Activated naive CD4-positive, alpha-beta T cell treated with anti-CD3 and anti-CD28 coated beads, Interleukin-2, amount 50 U/mL, for 72 hours (primary cell): Measurements from ENCODE around the gene SLC25A52. TPM values are rescaled to one million over a fixed set of nuclear protein-coding genes. Genes with fewer than 3 reads are reported as not detected.

Experiments
- ATAC-seq, 2 donors: fragments of 150-1000 bp; cut with Tn5 transposase; 2 replicates each; pipeline ENCODE4 v1.10.0; 2021; ENCODE audit warnings: mild to moderate bottlenecking in 2 of 2, moderate library complexity in 2 of 2
- DNase-seq, 2 donors: peaks; one replicate each; pipeline ENCODE4 v3.0.0; 2021 to 2022; ENCODE audit warnings: low spot score in 2 of 2
- H3K27ac Mint-ChIP-seq, 2 donors: one replicate each; pipeline ENCODE4 v1.8.0; 2022; ENCODE audit warnings: mild to moderate bottlenecking in 2 of 2, mixed read lengths in 2 of 2
- H3K36me3 Mint-ChIP-seq, 2 donors: one replicate each; pipeline ENCODE4 v1.8.0; 2022; ENCODE audit warnings: mixed read lengths in 2 of 2
- H3K9me3 Mint-ChIP-seq, 2 donors: one replicate each; pipeline ENCODE4 v1.8.0; 2022; ENCODE audit warnings: mixed read lengths in 2 of 2
- total RNA-seq, 2 donors: library from RNA; stranded (reverse); gene quantifications; one replicate each; pipeline ENCODE4 v1.2.3, GENCODE V29; 2022

The SLC25A52 gene
- total RNA-seq, 2 donors from 2014 or later = not detected

- peaks cover 5 to 7% of the 10 kb centered on the region in 2 donors for H3K9me3 Mint-ChIP-seq
- no peak overlapping the region for H3K27ac Mint-ChIP-seq
- ATAC-seq = no peak
- no peak for DNase-seq
- peaks cover 0 to 4% of the 10 kb centered on the region in 2 donors for H3K36me3 Mint-ChIP-seq
Observed at GRCh38 chr18:31719363-31720006, 41.2 kb downstream of the SLC25A52 start.

DNA sequence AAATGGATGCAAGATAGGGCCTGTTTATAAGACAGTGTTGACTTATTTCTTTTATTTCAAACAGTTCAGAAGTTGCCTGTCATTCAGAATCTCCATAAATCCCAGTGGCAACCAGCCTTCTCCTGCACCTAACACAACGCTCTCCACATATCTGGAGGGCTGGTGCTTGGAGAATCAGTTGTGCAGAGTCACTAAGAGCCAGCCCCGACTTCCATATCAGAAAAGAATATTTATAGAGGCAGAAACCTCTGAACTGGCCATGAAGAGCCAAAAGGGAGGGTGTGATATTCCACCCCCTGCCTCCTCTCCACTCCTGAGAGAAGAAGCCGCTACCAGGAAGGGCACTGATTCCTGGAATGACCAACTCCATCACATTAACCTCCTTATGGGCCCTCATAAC is 42.3 kb downstream of the SLC25A52 start:
- H3K9me3 Mint-ChIP-seq = peaks cover 5 to 7% of the 10 kb centered on the region in 2 donors

GRCh38 chr18:31716362-31716761 is 44.3 kb downstream of the SLC25A52 start:
- no peak for ATAC-seq
- no peak for DNase-seq
- Mint-ChIP-seq H3K9me3 (peaks cover 5 to 7% of the 10 kb centered on the region in 2 donors), H3K27ac (no peak overlapping the region), H3K36me3 (no peaks in the 10 kb centered on the region)

More for the DNA sequence above, 42.3 kb downstream of the SLC25A52 start:
- DNase-seq (no peak), ATAC-seq (no peak)
- no peaks in the 10 kb centered on the region for H3K36me3 Mint-ChIP-seq
- no peak overlapping the region for H3K27ac Mint-ChIP-seq

DNA sequence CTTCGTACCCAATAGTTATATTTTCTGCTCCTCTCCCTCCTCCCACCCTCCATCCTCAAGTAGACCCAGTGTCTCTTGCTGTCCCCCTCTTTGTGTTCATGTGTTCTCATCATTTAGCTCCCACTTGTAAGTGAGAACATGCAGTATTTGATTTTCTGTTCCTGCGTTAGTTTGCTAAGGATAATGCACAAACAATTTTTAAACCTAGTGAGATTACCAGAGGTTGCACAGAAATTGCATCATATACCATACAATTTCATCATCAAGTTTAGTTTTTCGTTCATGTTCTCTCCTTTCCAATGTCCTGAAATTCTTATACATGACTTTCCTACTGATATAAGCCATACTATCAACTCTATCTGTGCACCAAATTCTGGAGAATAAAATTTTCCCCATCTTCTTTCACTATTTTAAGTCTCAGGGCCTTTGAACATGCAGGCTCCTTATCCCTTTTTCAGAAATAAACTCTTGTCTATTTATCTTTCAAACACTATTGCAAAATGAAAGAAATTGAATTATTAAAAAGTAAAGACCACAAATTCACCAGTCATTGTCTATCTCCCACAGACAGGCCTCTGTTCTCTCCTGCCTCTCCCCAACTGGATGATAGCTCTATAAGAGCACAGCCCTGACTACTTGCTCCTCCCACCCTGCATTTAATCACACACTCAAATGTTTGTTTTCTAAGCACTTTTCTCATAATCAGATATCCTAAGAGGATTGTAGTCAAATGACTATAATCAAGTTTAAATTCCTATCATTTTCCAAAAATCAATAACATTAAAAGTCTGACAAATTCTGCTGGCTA is 49.1 kb downstream of the SLC25A52 start:
- Mint-ChIP-seq H3K9me3 (no peaks in the 10 kb centered on the region), H3K27ac (no peak overlapping the region), H3K36me3 (no peaks in the 10 kb centered on the region)
- DNase-seq (no peak), ATAC-seq (no peak)

- ATAC-seq = no peak
- no peak for DNase-seq
- H3K9me3 Mint-ChIP-seq = no peaks in the 10 kb centered on the region
Observed at GRCh38 chr18:31710826-31711225, 49.9 kb downstream of the SLC25A52 start.

More at GRCh38 chr18:31710826-31711225, 49.9 kb downstream of the SLC25A52 start:
- Mint-ChIP-seq H3K36me3 (no peaks in the 10 kb centered on the region), H3K27ac (no peak overlapping the region)

Other genes with a start within 250 kb of the SLC25A52 start
- not detected for gene TTR, start 169.0 kb downstream of the SLC25A52 start, total RNA-seq
- gene B4GALT6, start 76.3 kb downstream of the SLC25A52 start, total RNA-seq = 1 to 10 TPM in 1 of 2 donors, under 1 TPM in 1; 0.64 to 7.7 TPM
- gene TRAPPC8, start 182.2 kb upstream of the SLC25A52 start, total RNA-seq = 10 to 100 TPM; 29.8 to 36.3 TPM